Esophagus squamous epithelium (tissue), 5 donors: ENCODE data around the gene SLC25A47. TPM values are rescaled to one million over a fixed set of nuclear protein-coding genes. Genes with fewer than 3 reads are reported as not detected.
"Not testable (repeated sequence)": the region's sequence is repeated elsewhere in the genome, so short reads cannot be mapped to it uniquely, and the experiment has no call there.

Experiments used
- DNase-seq: peaks from one replicate; lab custom pipeline; 2025; lab: John Stamatoyannopoulos, UW
- H3K27ac ChIP-seq, 4 donors: fragments of 200-600 bp; sonication (generic); one replicate each; pipeline ENCODE4 v1.5.1; 2016 to 2019; ENCODE audit warnings: mild to moderate bottlenecking in 1 of 4
- H3K27me3 ChIP-seq, 4 donors: fragments of 200-600 bp; sonication (generic); 1 replicate in 3 of 4; 2 replicates in 1 of 4; pipeline versions ENCODE4 v1.5.1 to v1.6.0; 2017 to 2021; ENCODE audit warnings: antibody characterized with exemption in 1 of 4
- H3K36me3 ChIP-seq, 3 donors: fragments of 200-600 bp; sonication (generic); one replicate each; pipeline ENCODE4 v1.5.1; 2016 to 2019
- H3K4me1 ChIP-seq, 3 donors: fragments of 200-600 bp; sonication (generic); one replicate each; pipeline ENCODE4 v1.5.1; 2017 to 2019
- H3K4me3 ChIP-seq, 4 donors: fragments of 200-600 bp; sonication (generic); 1 replicate in 3 of 4; 2 replicates in 1 of 4; pipeline ENCODE4 v1.5.1; 2016 to 2019; ENCODE audit warnings: mild to moderate bottlenecking in 2 of 4, moderate library complexity in 1 of 4
- H3K9me3 ChIP-seq, 3 donors: fragments of 200-600 bp; sonication (generic); one replicate each; pipeline ENCODE4 v1.5.1; 2016 to 2019
- CTCF ChIP-seq, 6 experiments: fragments of 450-650 bp in 4 of 6; fragments of 200-600 bp in 2 of 6; sonication (generic) in 2 of 6; IDR thresholded peaks; one replicate each; pipeline ENCODE4 v1.5.1; 2016 to 2019; ENCODE audit warnings: antibody characterized with exemption in 6 of 6, mild to moderate bottlenecking in 4 of 6, moderate library complexity in 4 of 6
- POLR2A ChIP-seq, 4 donors: fragments of 450-650 bp; IDR thresholded peaks; one replicate each; pipeline ENCODE4 v1.6.1; 2017; ENCODE audit warnings: antibody characterized with exemption in 4 of 4, mild to moderate bottlenecking in 4 of 4, moderate library complexity in 3 of 4
- WGBS, 2 donors: methylation state at CpG; one replicate each; pipeline ENCODE4 v1.1.5; 2018; 5-methylcytosine and 5-hydroxymethylcytosine counted together
- intact Hi-C: fragments of 100-400 bp; cut with DNase I; formaldehyde crosslinking; loops from one replicate; pipeline ENCODE4 v1.15.0; 2022
- total RNA-seq, 4 donors: library from RNA; depleted of rRNA; stranded (reverse); fragments of >200 nt; gene quantifications; one replicate each; pipeline ENCODE4 v1.1.0, GENCODE V29; 2016
- donor health status: DM: yes; HTN: yes; CAD: no.

The SLC25A47 gene
- total RNA-seq, 4 donors from 2014 or later = not detected

GRCh38 chr14:100294213-100294962, 28.8 kb upstream of the SLC25A47 start:
- H3K9me3 ChIP-seq = no peaks in the 10 kb centered on the region
- peak overlapping the region in 1 of 4 donors; percentile 23 for H3K27ac ChIP-seq
- intact Hi-C loops = no loop called here
- TF ChIP-seq POLR2A (IDR thresholded peaks at IDR 0.05) (no peak), CTCF (IDR thresholded peaks at IDR 0.05) (no peak)
- no peak overlapping the region for H3K4me3 ChIP-seq
- peaks cover 6 to 74% (median 25%) of the 10 kb centered on the region in 3 donors for H3K36me3 ChIP-seq
- no peak for DNase-seq
- no peaks in the 10 kb centered on the region for H3K27me3 ChIP-seq
- peaks cover 15 to 46% (median 19%) of the 10 kb centered on the region in 3 donors for H3K4me1 ChIP-seq
- 71 to 91% methylated on average over 7 to 8 of the region's 12 CpGs for WGBS, 2 donors

GRCh38 chr14:100294963-100295330, 28.2 kb upstream of the SLC25A47 start:
- H3K9me3 ChIP-seq = no peaks in the 10 kb centered on the region
- H3K36me3 ChIP-seq = peaks cover 6 to 69% (median 25%) of the 10 kb centered on the region in 3 donors
- intact Hi-C loops = no loop called here
- TF ChIP-seq POLR2A (IDR thresholded peaks at IDR 0.05) (no peak), CTCF (IDR thresholded peaks at IDR 0.05) (no peak)
- 100% methylated on average over 2 of the region's 2 CpGs; no CpG with 5 or more reads in 1 of the 2 donors for WGBS, 2 donors
- H3K4me1 ChIP-seq = peaks cover 15 to 45% (median 19%) of the 10 kb centered on the region in 3 donors
- no peak overlapping the region for H3K4me3 ChIP-seq
- H3K27me3 ChIP-seq = no peaks in the 10 kb centered on the region
- DNase-seq = no peak
- no peak overlapping the region for H3K27ac ChIP-seq

- H3K27me3 ChIP-seq = no peaks in the 10 kb centered on the region
- H3K27ac ChIP-seq = no peak overlapping the region
- H3K4me1 ChIP-seq = peaks cover 15 to 39% (median 19%) of the 10 kb centered on the region in 3 donors
Measured at GRCh38 chr14:100295376-100296105, 27.6 kb upstream of the SLC25A47 start.

GRCh38 chr14:100296106-100296651, 27.0 kb upstream of the SLC25A47 start:
- Histone ChIP-seq H3K27me3 (no peaks in the 10 kb centered on the region), H3K4me1 (peaks cover 15 to 36% (median 19%) of the 10 kb centered on the region in 3 donors), H3K36me3 (peaks cover 3 to 56% (median 17%) of the 10 kb centered on the region in 3 donors), H3K4me3 (no peak overlapping the region), H3K9me3 (no peaks in the 10 kb centered on the region), H3K27ac (peak overlapping the region in 1 of 4 donors; percentile 74)
- 70 to 73% methylated on average over 7 to 9 of the region's 9 CpGs for WGBS, 2 donors
- intact Hi-C loops = no loop called here
- no peak for DNase-seq
- TF ChIP-seq CTCF (IDR thresholded peaks at IDR 0.05) = no peak
- no peak for TF ChIP-seq POLR2A (IDR thresholded peaks at IDR 0.05)

More at GRCh38 chr14:100295376-100296105, 27.6 kb upstream of the SLC25A47 start:
- no peak for TF ChIP-seq POLR2A (IDR thresholded peaks at IDR 0.05)
- no peak for TF ChIP-seq CTCF (IDR thresholded peaks at IDR 0.05)
- intact Hi-C loops = no loop called here
- H3K4me3 ChIP-seq = no peak overlapping the region
- DNase-seq = no peak
- H3K36me3 ChIP-seq = peaks cover 6 to 63% (median 23%) of the 10 kb centered on the region in 3 donors
- no peaks in the 10 kb centered on the region for H3K9me3 ChIP-seq
- WGBS, 2 donors = 92 to 95% methylated on average over 5 to 10 of the region's 16 CpGs

- H3K4me1 ChIP-seq = peaks cover 15 to 37% (median 19%) of the 10 kb centered on the region in 3 donors
- H3K4me3 ChIP-seq, H3K9me3 ChIP-seq, H3K27me3 ChIP-seq, intact Hi-C loops, DNase-seq: not testable (repeated sequence)
- H3K36me3 ChIP-seq = peaks cover 0 to 51% (median 12%) of the 10 kb centered on the region in 3 donors
- peak overlapping the region in 3 of 4 donors; percentile 68 to 75 (median 74) for H3K27ac ChIP-seq
- WGBS, 2 donors = 78 to 88% methylated on average over 8 to 11 of the region's 11 CpGs
Measured at GRCh38 chr14:100296729-100297128, 26.4 kb upstream of the SLC25A47 start.
